GM12874 (cell line): ENCODE measurements around the gene BCL2L1.

Source experiments
- TF ChIP-seq, protein P1 (sequence below): IDR thresholded peaks from 2 replicates; pipeline ENCODE4 v1.5.1; 2011; ENCODE audit warnings: low read depth, mild to moderate bottlenecking, control low read depth, low read length, moderate library complexity; ENCODE audit not compliant: insufficient read depth

Gene BCL2L1

DNA sequence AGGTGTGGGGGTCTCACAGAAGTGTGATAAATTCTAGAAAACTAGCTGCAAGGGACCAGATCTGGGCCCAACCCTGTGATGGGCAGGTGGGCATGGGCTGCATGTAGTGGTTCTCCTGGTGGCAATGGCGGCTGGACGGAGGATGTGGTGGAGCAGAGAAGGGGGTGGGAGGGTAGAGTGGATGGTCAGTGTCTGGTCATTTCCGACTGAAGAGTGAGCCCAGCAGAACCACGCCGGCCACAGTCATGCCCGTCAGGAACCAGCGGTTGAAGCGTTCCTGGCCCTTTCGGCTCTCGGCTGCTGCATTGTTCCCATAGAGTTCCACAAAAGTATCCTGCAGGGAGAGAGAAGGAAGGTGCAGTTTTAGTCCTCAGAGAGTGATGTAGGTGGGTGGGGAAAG, 56.9 kb downstream of the BCL2L1 start:
- TF ChIP-seq, protein P1, sequence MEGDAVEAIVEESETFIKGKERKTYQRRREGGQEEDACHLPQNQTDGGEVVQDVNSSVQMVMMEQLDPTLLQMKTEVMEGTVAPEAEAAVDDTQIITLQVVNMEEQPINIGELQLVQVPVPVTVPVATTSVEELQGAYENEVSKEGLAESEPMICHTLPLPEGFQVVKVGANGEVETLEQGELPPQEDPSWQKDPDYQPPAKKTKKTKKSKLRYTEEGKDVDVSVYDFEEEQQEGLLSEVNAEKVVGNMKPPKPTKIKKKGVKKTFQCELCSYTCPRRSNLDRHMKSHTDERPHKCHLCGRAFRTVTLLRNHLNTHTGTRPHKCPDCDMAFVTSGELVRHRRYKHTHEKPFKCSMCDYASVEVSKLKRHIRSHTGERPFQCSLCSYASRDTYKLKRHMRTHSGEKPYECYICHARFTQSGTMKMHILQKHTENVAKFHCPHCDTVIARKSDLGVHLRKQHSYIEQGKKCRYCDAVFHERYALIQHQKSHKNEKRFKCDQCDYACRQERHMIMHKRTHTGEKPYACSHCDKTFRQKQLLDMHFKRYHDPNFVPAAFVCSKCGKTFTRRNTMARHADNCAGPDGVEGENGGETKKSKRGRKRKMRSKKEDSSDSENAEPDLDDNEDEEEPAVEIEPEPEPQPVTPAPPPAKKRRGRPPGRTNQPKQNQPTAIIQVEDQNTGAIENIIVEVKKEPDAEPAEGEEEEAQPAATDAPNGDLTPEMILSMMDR, result no peak

DNA sequence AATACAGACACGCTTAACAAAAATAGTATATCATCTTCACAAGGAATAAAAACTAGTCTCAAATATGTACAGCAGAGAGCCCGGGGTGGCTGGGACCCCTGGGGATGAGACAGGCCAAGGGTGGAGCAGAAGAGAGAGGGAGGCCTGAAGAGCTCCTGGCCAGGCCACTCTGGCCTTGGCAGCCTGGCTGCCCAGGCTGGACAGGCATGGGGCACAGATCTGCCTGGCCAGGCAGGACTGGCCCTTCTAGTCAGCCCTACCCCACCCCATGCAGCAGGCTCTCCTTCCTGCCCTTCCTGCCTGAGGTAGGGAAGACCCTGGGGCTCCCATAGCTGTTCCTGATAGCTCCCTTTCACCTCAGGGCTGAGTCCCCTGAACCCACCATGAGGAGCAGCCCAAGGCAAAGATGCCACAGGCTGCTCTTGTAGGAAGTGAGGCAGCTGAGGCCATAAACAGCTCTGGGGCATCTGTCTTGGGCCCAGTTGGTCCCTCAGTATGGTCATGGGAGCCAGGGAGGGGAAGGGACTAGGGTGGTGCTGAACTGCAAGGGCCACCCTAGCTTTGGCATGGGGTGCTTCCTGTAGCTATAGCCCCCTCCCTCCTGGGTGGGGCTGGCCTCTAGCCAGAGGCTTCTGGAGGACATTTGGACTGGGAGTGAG, 57.8 kb downstream of the BCL2L1 start:
- TF ChIP-seq, protein P1, result no peak

DNA sequence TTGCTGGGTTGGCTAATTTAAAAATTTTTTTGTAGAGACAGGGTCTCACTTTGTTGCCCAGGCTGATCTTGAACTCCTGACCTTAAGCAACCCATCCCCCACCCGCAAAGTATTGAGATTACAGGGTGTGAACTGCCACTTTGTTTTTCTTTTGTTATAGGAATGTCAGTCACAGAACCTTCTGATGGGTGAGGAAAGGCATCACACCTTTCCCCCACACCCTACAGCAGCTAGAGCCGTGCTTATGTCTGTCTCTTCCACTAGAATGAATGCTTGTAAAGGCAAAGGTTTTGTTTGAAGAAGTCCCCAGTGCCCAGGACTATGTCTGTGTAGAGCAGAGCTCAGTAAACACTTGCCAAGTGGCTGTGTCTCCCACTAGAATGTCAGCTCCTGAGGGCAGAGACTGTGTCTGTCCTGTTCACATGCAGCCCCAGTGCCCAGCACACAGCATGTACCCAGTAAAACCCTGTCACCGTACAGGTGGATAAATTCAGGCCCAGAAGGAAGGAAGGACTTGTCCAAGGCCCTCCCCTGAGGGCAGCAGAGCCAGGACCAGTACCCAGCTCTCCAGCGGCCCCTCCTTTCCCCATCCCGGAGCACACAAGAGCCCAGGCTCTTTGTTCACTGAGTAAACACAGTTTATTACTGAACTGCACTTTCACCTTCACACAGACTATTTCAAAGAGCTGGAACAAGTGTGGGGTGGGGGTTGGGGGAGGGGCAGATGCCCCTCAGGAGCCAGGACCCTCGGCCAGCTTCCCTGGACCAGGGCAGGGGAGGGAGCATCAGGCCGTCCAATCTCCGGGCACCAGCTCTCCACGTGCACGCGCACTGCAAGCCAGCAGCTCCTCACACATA, 58.6 kb downstream of the BCL2L1 start:
- TF ChIP-seq, protein P1, result no peak

DNA sequence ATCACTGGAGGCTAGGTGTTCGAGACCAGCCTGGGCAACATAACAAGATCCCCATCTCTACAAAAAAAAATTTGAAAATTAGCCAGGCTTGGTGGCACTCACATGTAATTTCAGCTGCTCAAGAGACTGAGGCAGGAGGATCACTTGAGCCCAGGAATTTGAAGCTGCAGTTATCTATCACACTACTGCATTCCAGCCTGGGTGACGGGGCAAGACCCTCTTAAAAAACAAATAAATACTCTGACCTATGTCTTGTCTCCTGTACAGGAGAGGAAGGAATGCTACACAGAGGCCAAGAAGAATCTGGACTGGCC, 59.2 kb downstream of the BCL2L1 start:
- TF ChIP-seq, protein P1, result no peak

DNA sequence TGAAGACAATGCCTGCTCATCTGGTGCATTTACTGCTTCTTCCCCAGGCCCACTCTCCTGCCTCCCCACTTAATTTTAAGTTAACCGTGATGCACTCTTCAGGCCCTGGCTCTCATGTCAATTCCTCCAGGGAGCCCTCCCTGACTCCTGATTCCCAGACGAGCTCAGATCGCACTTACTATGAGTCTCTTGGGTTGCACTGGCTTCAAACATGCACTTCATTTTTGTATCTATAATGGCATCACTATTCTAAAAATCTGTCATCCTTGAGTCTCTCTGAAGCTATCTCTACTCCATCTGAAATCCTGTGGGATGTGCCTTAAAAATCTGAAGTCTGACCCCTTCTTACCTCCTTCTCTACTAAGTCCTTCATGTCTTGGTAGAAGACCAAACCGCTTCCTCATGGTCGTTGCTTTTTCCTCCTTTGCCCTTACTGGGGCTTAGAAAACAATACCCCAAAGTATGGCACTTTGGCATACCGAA, 60.3 kb downstream of the BCL2L1 start:
- TF ChIP-seq, protein P1, result no peak

DNA sequence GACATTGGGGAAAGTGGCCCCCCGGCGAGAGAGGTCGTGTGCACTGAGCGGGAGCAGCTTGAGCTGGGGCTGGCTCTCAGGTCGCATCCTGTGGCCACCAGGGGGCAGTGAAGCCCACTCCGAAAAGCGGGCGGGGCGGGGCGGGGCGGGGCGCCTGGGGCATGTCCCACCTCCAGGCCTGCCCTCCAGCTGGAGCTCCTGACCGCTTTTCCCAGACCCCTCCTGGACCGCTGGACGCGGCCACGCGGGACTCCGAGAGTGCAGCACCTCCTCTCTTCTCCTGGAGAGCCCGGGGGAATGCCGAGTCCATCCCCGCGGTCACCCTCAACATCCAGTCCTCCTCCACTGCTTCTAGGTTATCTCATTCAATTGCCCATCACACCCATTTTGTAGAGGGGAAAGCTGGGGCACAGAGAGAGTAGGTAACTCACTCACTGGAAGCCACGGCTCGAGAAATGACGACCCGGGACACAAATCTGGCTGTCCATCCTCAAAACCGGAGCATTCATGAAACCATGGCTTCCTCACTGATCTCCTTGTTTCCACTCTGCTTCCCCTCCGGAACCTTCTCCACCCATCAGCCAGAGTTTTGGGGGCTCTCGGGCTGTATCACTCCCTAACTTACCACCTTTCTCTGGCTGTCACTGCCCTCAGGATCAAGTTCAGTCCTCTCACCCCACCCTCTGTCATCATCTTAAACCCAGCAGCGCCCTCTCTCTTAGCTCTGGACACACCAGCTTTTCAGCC, 60.9 kb downstream of the BCL2L1 start:
- TF ChIP-seq, protein P1, result peak; percentile 78

DNA sequence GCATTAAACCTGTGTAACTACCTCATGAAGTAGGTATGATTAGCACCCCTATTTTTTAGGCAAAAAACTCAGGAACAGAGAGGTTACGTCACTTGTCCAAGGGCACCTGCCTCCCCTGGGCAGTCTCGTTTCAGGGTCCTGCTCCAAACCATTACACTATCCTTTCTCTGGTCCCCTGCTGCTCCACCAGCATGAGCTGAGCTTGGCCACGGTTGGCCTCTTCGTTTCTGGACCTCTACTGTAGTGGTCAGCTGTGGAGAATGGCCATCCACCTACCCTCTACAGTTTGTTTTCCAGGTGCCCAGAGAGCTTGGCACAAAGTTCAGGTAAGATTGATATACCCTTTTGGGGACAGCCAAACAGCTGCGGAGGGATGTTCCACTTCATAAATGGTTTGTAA, 68.1 kb downstream of the BCL2L1 start:
- TF ChIP-seq, protein P1, result no peak
